Adrenal gland (tissue), 12 donors: ENCODE measurements around the gene SRSF8. TPM values are rescaled to one million over a fixed set of nuclear protein-coding genes. Genes with fewer than 3 reads are reported as not detected.
"Not testable (repeated sequence)": the region's sequence is repeated elsewhere in the genome, so short reads cannot be mapped to it uniquely, and the experiment has no call there.

Source experiments
- DNase-seq, 7 donors: peaks; one replicate each; pipeline ENCODE4 v3.0.0-alpha.2; 2019 to 2020
- H3K27ac ChIP-seq, 5 donors: fragments of 200-600 bp; sonication (generic) in 4 of 5; 1 replicate in 3 of 5; 2 replicates in 2 of 5; pipeline versions ENCODE4 v1.5.1 to v1.8.0; 2016 to 2020; ENCODE audit warnings: mild to moderate bottlenecking in 1 of 5
- H3K27me3 ChIP-seq: fragments of 200-600 bp; 2 replicates; pipeline ENCODE4 v1.8.0; 2021
- H3K36me3 ChIP-seq, 2 donors: fragments of 200-600 bp; replicated peaks in 1 of 2; 1 replicate in 1 of 2; 2 replicates in 1 of 2; pipeline versions ENCODE4 v1.5.1 to v1.8.0; 2018 to 2022
- H3K4me1 ChIP-seq, 2 donors: fragments of 200-600 bp; replicated peaks in 1 of 2; 1 replicate in 1 of 2; 2 replicates in 1 of 2; pipeline versions ENCODE4 v1.5.1 to v1.8.0; 2018 to 2021
- H3K4me3 ChIP-seq, 4 donors: fragments of 200-600 bp; sonication (generic) in 3 of 4; one replicate each; pipeline ENCODE4 v1.5.1; 2016 to 2018
- H3K9me3 ChIP-seq, 3 donors: fragments of 200-600 bp; sonication (generic) in 1 of 3; replicated peaks in 1 of 3; 1 replicate in 2 of 3; 2 replicates in 1 of 3; pipeline versions ENCODE4 v1.5.1 to v1.8.0; 2016 to 2021
- CTCF ChIP-seq, 6 experiments: fragments of 450-650 bp in 4 of 6; fragments of 200-600 bp in 2 of 6; sonication (generic) in 1 of 6; IDR thresholded peaks; 1 replicate in 5 of 6; 2 replicates in 1 of 6; pipeline versions ENCODE4 v1.5.1 to v1.8.0; 2016 to 2021; ENCODE audit warnings: antibody characterized with exemption in 6 of 6, mild to moderate bottlenecking in 2 of 6, moderate library complexity in 1 of 6
- POLR2A ChIP-seq, 2 donors: fragments of 450-650 bp; IDR thresholded peaks; one replicate each; pipeline ENCODE4 v1.6.1; 2017; ENCODE audit warnings: antibody characterized with exemption in 2 of 2, mild to moderate bottlenecking in 2 of 2, moderate library complexity in 1 of 2
- WGBS, 4 donors: extraction: QIAGEN DNeasy Blood & Tissue Kit in 2 of 4; methylation state at CpG; one replicate each; pipeline versions ENCODE4 v1.1.5 to v1.1.7; 2013 to 2017; 5-methylcytosine and 5-hydroxymethylcytosine counted together
- intact Hi-C, 2 donors: fragments of 100-400 bp; cut with DNase I; formaldehyde crosslinking; loops; one replicate each; pipeline versions ENCODE4 v1.14.1 to v1.15.0; 2022 to 2023
- polyA plus RNA-seq, 3 donors: library from polyadenylated mRNA; stranded (reverse); fragments of 200-250 nt in 2 of 3; fragments of 350-450 nt in 1 of 3; fragmentation: Illumina TruSeq in 1 of 3; extraction: RNeasy Lipid Tissue Mini Kit (QIAGEN cat#74804) in 1 of 3; gene quantifications; one replicate each; pipeline ENCODE4 v1.2.3, GENCODE V29; 2013 to 2014
- total RNA-seq, 9 donors: library from RNA; depleted of rRNA in 4 of 9; stranded (reverse); fragments of >200 nt in 4 of 9; fragments of 120-200 nt in 1 of 9; fragmentation: NEBNext Ultra II Directional in 1 of 9; extraction: Animal tissue kit (Norgen Biotek cat#: 25700) in 1 of 9; gene quantifications; one replicate each; pipeline versions ENCODE4 v1.1.0 to v1.2.4, GENCODE V29; 2013 to 2023
- donor health status: healthy with polysubstance abuse.
- donor health status: Bipolar disorder and iron deficiency.
- donor health status: DM: yes; HTN: yes; CAD: no.
- donor health status: DM: no; HTN: no; CAD: no.
- donor health status: DM: no; HTN: no; CAD: no.
- donor health status: DM: yes; HTN: yes; CAD: no.

The SRSF8 gene
- total and polyA plus RNA-seq, 12 donors = 20.0 to 60.4 (median 43.6) TPM

- no peaks in the 10 kb centered on the region for H3K36me3 ChIP-seq
- intact Hi-C loops = no loop called here
- H3K4me3 ChIP-seq = no peak overlapping the region
- H3K27me3 ChIP-seq = peaks cover under 1% of the 10 kb centered on the region
- TF ChIP-seq CTCF (IDR thresholded peaks at IDR 0.05) (no peak), POLR2A (IDR thresholded peaks at IDR 0.05) (no peak)
- no peak for DNase-seq
- H3K27ac ChIP-seq = no peak overlapping the region
- no peaks in the 10 kb centered on the region for H3K9me3 ChIP-seq
- no peaks in the 10 kb centered on the region for H3K4me1 ChIP-seq
- 64 to 90% (median 73%) methylated on average over 3 of the region's 3 CpGs; no CpG with 5 or more reads in 1 of the 4 donors for WGBS, 4 donors
Measured at GRCh38 chr11:95042906-95043305, 23.8 kb upstream of the SRSF8 start.

- TF ChIP-seq POLR2A (IDR thresholded peaks at IDR 0.05) (no peak), CTCF (IDR thresholded peaks at IDR 0.05) (no peak)
- Histone ChIP-seq H3K27me3 (no peaks in the 10 kb centered on the region), H3K36me3 (no peaks in the 10 kb centered on the region), H3K27ac (no peak overlapping the region), H3K4me3 (no peak overlapping the region), H3K9me3 (no peaks in the 10 kb centered on the region), H3K4me1 (no peaks in the 10 kb centered on the region)
- no peak for DNase-seq
- WGBS, 4 donors = 63 to 75% (median 73%) methylated on average over 4 of the region's 4 CpGs
- intact Hi-C loops = no loop called here
Measured at GRCh38 chr11:95044010-95044409, 22.7 kb upstream of the SRSF8 start.

- no peak overlapping the region for H3K27ac ChIP-seq
- no peaks in the 10 kb centered on the region for H3K27me3 ChIP-seq
- no peaks in the 10 kb centered on the region for H3K9me3 ChIP-seq
- no peak overlapping the region for H3K4me3 ChIP-seq
- no peaks in the 10 kb centered on the region for H3K4me1 ChIP-seq
- intact Hi-C loops = no loop called here
- no peak for DNase-seq
- no peaks in the 10 kb centered on the region for H3K36me3 ChIP-seq
- no peak for TF ChIP-seq POLR2A (IDR thresholded peaks at IDR 0.05)
- no peak for TF ChIP-seq CTCF (IDR thresholded peaks at IDR 0.05)
Measured at GRCh38 chr11:95045812-95046211, 20.9 kb upstream of the SRSF8 start.

GRCh38 chr11:95049122-95049521 lies 17.6 kb upstream of the SRSF8 start, which contains the start of gene KDM4F:
Gene KDM4F, plus strand, starts transcription at chr11:95049422.
- H3K4me1 ChIP-seq, H3K27ac ChIP-seq, H3K9me3 ChIP-seq, DNase-seq, H3K36me3 ChIP-seq, intact Hi-C loops, H3K4me3 ChIP-seq, H3K27me3 ChIP-seq: not testable (repeated sequence)
- WGBS, 4 donors = 56 to 71% (median 63%) methylated on average over 3 of the region's 3 CpGs

GRCh38 chr11:95050595-95051202 lies 16.0 kb upstream of the SRSF8 start:
- Histone ChIP-seq H3K4me1 (no peaks in the 10 kb centered on the region), H3K9me3 (no peaks in the 10 kb centered on the region), H3K4me3 (no peak overlapping the region), H3K36me3 (no peaks in the 10 kb centered on the region), H3K27me3 (no peaks in the 10 kb centered on the region), H3K27ac (no peak overlapping the region)
- intact Hi-C loops = no loop called here
- TF ChIP-seq POLR2A (IDR thresholded peaks at IDR 0.05) = no peak
- TF ChIP-seq CTCF (IDR thresholded peaks at IDR 0.05) = no peak
- DNase-seq = no peak
- 85 to 88% (median 87%) methylated on average over 16 to 22 of the region's 22 CpGs for WGBS, 4 donors
